ENCODE data around the gene RGS4. TPM values are rescaled to one million over a fixed set of nuclear protein-coding genes. Genes with fewer than 3 reads are reported as not detected.

Gene RGS4
- total and polyA plus RNA-seq, 8 donors: 1.1 to 11.8 (median 2.5) TPM

GRCh38 chr1:163120372-163120771 is 51.2 kb downstream of the RGS4 start:
- no peak for TF ChIP-seq CTCF (IDR thresholded peaks at IDR 0.05)
- no peak for DNase-seq
- Histone ChIP-seq H3K36me3 (no peaks in the 10 kb centered on the region), H3K27me3 (no peaks in the 10 kb centered on the region), H3K4me3 (no peak overlapping the region), H3K9me3 (no peaks in the 10 kb centered on the region), H3K4me1 (no peaks in the 10 kb centered on the region), H3K27ac (no peak overlapping the region)
- ATAC-seq: no peak
- intact Hi-C loops (cut with DNase I): no loop called here

- no peak overlapping the region for H3K4me3 ChIP-seq
- H3K27me3 ChIP-seq: no peaks in the 10 kb centered on the region
- ATAC-seq: no peak
- intact Hi-C loops (cut with DNase I): no loop called here
- no peak for TF ChIP-seq CTCF (IDR thresholded peaks at IDR 0.05)
- no peaks in the 10 kb centered on the region for H3K36me3 ChIP-seq
- H3K27ac ChIP-seq: no peak overlapping the region
- DNase-seq: no peak
- H3K4me1 ChIP-seq: no peaks in the 10 kb centered on the region
- H3K9me3 ChIP-seq: no peaks in the 10 kb centered on the region
Observed at GRCh38 chr1:163124812-163125211, 55.7 kb downstream of the RGS4 start.

Other genes starting within 250 kb of the RGS4 start
- gene CCDC190, start 208.2 kb upstream of the RGS4 start, total RNA-seq: 1 to 10 TPM; 1.5 to 2.1 TPM
- under 1 TPM; 0.22 to 0.68 (median 0.54) TPM for gene CCDC190, start 208.2 kb upstream of the RGS4 start, polyA plus RNA-seq (ENCODE audit: insufficient read length in 6 of 6)
- 10 to 100 TPM; 48.5 to 98.0 TPM for gene RGS5, start 133.6 kb downstream of the RGS4 start, total RNA-seq
- gene RGS5, start 133.6 kb downstream of the RGS4 start, polyA plus RNA-seq (ENCODE audit: insufficient read length in 6 of 6): 100 to 1,000 TPM in 5 of 6 donors, 10 to 100 TPM in 1; 86.2 to 141 (median 108) TPM

Data from left lung (tissue), 10 donors.